WI38 (cell line): ENCODE results near the gene PLA2G12A.

Experiments
- H3K4me3 ChIP-seq: 2 replicates; pipeline ENCODE4 v1.5.1; 2011; ENCODE audit warnings: low read depth, mild to moderate bottlenecking, control low read depth, low read length
- CTCF ChIP-seq: IDR thresholded peaks from 2 replicates; pipeline ENCODE4 v1.5.1; 2012; ENCODE audit warnings: low read depth, mild to moderate bottlenecking, control low read depth, low read length

Gene PLA2G12A

GRCh38 chr4:109739547-109739946 lies 9.7 kb upstream of the PLA2G12A start:
- TF ChIP-seq CTCF = no peak
- H3K4me3 ChIP-seq = no peak overlapping the region

DNA sequence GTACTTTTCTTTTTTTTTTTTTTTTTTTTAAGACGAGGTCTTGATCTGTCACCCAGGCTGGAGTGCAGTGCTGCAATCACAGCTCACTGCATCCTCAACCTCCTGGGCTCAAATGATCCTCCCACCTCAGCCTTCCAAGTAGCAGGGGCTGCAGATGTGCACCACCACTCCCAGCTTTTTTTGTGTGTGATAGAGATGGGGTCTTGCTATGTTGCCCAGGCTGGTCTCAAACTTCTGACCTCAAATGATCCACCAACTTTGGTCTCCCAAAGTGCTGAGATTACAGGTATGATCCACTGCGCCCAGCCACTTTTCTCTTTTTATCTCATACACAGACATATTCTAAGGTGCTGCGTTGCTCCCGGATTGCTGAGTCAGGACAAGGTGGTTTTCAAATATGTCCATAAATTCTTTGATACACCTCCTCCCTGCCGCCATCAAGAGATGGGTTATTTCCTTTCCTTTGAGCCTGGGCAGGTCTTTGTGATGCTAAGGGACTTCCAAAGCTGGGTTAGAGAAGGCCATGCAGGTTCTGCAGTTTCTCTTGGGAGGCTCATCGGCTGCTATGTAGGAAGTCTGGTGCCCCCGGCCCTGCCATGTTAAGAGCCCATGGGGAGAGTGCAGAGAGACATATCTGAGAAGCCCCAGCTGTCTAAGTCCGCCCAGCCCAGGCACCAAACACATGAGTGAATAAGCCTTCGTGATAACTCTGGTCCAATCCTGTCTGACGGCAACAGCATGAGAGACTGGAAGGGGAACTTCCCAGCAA lies 8.4 kb upstream of the PLA2G12A start:
- no peak overlapping the region for H3K4me3 ChIP-seq
- TF ChIP-seq CTCF = no peak

- H3K4me3 ChIP-seq = no peak overlapping the region
- no peak for TF ChIP-seq CTCF
These were observed 5.9 kb upstream of the PLA2G12A start for GRCh38 chr4:109735566-109736365.

DNA sequence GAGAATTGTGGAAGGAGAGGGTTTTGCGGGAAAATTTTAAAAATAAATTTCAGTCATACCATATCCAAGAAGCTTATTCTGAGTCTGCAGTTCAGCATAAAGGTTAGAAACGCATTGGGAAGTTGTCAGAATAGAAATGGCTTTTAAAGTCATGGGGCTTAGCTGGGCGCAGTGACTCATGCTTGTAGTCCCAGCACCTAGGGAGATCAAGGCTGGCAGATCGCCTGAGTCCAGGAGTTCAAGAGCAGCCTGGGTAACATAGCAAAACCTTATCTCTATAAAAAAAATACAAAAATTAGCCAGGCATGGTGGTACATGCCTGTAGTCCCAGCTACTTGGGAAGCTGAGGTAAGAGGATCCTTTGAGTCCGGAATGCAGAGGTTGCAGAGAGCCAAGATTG lies 3.9 kb upstream of the PLA2G12A start:
- TF ChIP-seq CTCF = no peak
- no peak overlapping the region for H3K4me3 ChIP-seq

DNA sequence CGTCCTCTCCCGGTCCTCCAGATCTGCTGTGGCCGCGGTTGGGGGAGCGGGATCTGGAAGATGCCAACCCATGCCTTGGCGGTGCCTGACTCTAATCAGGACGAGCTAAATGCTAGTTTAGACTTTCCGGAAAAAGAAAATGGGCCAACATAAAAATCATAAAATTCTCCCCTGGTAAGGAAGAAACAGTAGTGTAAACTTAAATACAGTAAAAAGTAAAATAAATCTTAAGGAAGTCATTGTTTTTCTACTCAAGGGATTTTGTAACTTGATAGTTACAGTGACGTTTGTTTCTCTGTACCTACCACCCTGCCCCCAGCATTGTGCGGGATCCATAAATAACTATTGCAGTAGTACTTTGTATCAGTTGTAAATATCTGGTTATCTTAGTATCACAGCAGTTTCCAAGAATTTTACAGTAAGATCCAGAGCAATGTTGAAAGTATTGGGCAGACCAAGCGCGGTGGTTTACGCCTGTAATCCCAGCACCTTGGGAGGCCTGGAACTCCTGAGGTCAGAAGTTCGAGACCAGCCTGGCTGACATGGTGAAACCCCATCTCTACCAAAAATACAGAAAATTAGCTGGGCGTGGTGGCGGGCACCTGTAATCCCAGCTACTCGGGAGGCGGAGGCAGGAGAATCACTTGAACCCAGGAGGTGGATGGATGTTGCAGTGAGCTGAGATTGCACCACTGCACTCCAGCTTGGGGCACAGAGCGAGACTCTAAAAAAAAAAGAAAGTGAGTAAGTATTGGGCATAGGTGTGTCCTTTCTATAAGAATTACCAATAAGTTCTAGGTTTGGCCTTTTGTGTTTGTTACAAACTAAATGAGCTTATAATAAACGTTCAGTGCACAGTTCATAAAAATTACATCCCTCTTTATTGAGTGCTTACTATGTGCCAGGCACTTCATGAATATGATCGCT lies 1.0 kb upstream of the PLA2G12A start:
- H3K4me3 ChIP-seq = peak overlapping the region; percentile 90
- no peak for TF ChIP-seq CTCF

DNA sequence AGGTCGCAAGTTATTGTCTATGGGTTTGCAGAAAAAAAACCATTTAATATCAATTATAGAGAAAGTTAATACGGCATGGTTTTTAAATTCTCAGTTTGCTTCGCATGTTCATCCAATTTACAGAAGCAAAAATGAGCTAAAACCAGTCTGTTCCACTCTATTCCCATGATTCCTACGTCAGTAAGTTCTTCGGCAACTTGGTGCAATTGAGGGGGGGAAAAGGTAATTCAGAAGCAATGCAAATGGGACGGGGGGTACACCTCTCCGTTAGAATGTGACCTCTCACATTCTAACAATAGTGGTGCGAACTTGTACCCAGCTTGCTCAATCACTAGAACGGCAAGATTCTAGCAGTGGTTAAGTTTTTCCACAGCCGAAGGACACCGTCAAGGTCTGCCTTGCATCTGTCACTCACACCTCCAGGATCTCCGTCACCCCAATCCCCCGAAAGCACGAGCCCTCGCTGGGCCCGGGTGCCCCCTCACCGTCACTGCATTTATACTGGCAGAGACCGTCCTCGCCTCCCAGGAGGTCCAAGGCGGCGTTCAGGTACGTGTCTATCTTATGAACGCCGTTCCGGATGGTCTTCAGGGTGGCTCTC lies 653 bp downstream of the PLA2G12A start:
- no peak for TF ChIP-seq CTCF
- peak overlapping the region; percentile 90 for H3K4me3 ChIP-seq
